H9 (cell line): ENCODE results near the gene SLX1A. TPM values are rescaled to one million over a fixed set of nuclear protein-coding genes. Genes with fewer than 3 reads are reported as not detected.
"Not testable (repeated sequence)": the region's sequence is repeated elsewhere in the genome, so short reads cannot be mapped to it uniquely, and the experiment has no call there.

Experiments used
- DNase-seq: peaks from one replicate; pipeline ENCODE4 v3.0.0-alpha.2; 2017
- H2AFZ ChIP-seq: one replicate; pipeline ENCODE4 v1.6.1; 2013; ENCODE audit warnings: mild to moderate bottlenecking, low read length, control low read depth, moderate library complexity
- H2AK5ac ChIP-seq: 2 replicates; pipeline ENCODE4 v1.6.1; 2013; ENCODE audit warnings: low read length, control low read depth, mixed read lengths; ENCODE audit not compliant: insufficient read length
- H2BK120ac ChIP-seq: one replicate; pipeline ENCODE4 v1.6.1; 2013; ENCODE audit warnings: low read depth, mild to moderate bottlenecking, low read length, control low read depth, inconsistent platforms; ENCODE audit not compliant: poor library complexity, severe bottlenecking
- H2BK12ac ChIP-seq: 2 replicates; pipeline ENCODE4 v1.6.1; 2013; ENCODE audit warnings: low read length, control low read depth, mixed read lengths, low read depth; ENCODE audit not compliant: insufficient read length
- H2BK15ac ChIP-seq: 2 replicates; pipeline ENCODE4 v1.6.1; 2013; ENCODE audit warnings: low read depth, low read length, control low read depth
- H2BK20ac ChIP-seq: one replicate; pipeline ENCODE4 v1.6.1; 2013; ENCODE audit warnings: low read depth, mild to moderate bottlenecking, low read length, control low read depth, inconsistent platforms; ENCODE audit not compliant: poor library complexity, severe bottlenecking
- H2BK5ac ChIP-seq: 2 replicates; pipeline ENCODE4 v1.6.1; 2013; ENCODE audit warnings: low read length, control low read depth, mixed read lengths; ENCODE audit not compliant: insufficient read length
- H3K14ac ChIP-seq: 2 replicates; pipeline ENCODE4 v1.6.1; 2013; ENCODE audit warnings: low read length, control low read depth; ENCODE audit not compliant: insufficient read depth
- H3K18ac ChIP-seq: 2 replicates; pipeline ENCODE4 v1.6.1; 2013; ENCODE audit warnings: low read depth, mild to moderate bottlenecking, mixed read lengths, low read length, control low read depth; ENCODE audit not compliant: insufficient read length
- H3K23ac ChIP-seq: 2 replicates; pipeline ENCODE4 v1.6.1; 2013; ENCODE audit warnings: low read length, control low read depth, mixed read lengths, low read depth; ENCODE audit not compliant: insufficient read length
- H3K23me2 ChIP-seq: 2 replicates; pipeline ENCODE4 v1.6.1; 2013; ENCODE audit warnings: low read depth, mild to moderate bottlenecking, mixed read lengths, low read length, control low read depth; ENCODE audit not compliant: insufficient read length, poor library complexity, severe bottlenecking
- H3K27ac ChIP-seq: 2 replicates; pipeline ENCODE4 v1.5.1; 2013; ENCODE audit warnings: low read length, control low read depth, mixed read lengths, low read depth; ENCODE audit not compliant: insufficient read length
- H3K27me3 ChIP-seq: 2 replicates; pipeline ENCODE4 v1.6.1; 2013; ENCODE audit warnings: low read length, control low read depth, inconsistent platforms; ENCODE audit not compliant: insufficient read depth
- H3K4ac ChIP-seq: 2 replicates; pipeline ENCODE4 v1.6.1; 2013; ENCODE audit warnings: low read depth, mild to moderate bottlenecking, control low read depth, inconsistent platforms, low read length, moderate library complexity
- H3K4me1 ChIP-seq: 2 replicates; pipeline ENCODE4 v1.6.1; 2013; ENCODE audit warnings: low read length, control low read depth, inconsistent platforms; ENCODE audit not compliant: insufficient read depth
- H3K4me2 ChIP-seq: 2 replicates; pipeline ENCODE4 v1.6.1; 2013; ENCODE audit warnings: low read length, control low read depth, mixed read lengths; ENCODE audit not compliant: insufficient read length, insufficient read depth
- H3K56ac ChIP-seq: 2 replicates; pipeline ENCODE4 v1.6.1; 2013; ENCODE audit warnings: low read depth, mild to moderate bottlenecking, mixed read lengths, low read length, control low read depth; ENCODE audit not compliant: insufficient read length
- H3K79me1 ChIP-seq: 2 replicates; pipeline ENCODE4 v1.6.1; 2013; ENCODE audit warnings: low read depth, mild to moderate bottlenecking, moderate library complexity, low read length, control low read depth, inconsistent platforms; ENCODE audit not compliant: insufficient read depth, poor library complexity, severe bottlenecking
- H3K79me2 ChIP-seq: 2 replicates; pipeline ENCODE4 v1.6.1; 2013; ENCODE audit warnings: low read length, control low read depth, inconsistent platforms; ENCODE audit not compliant: insufficient read depth
- H3K9ac ChIP-seq: 2 replicates; pipeline ENCODE4 v1.6.1; 2013; ENCODE audit warnings: low read length, control low read depth, mixed read lengths; ENCODE audit not compliant: insufficient read length; ENCODE audit errors: extremely low read depth
- H3K9me3 ChIP-seq: one replicate; pipeline ENCODE4 v1.6.1; 2013; ENCODE audit warnings: low read depth, low read length, inconsistent platforms; ENCODE audit not compliant: control insufficient read depth
- H3T11ph ChIP-seq: one replicate; pipeline ENCODE4 v1.6.1; 2013; ENCODE audit warnings: mild to moderate bottlenecking, low read length, control low read depth, inconsistent platforms
- H4K20me1 ChIP-seq: one replicate; pipeline ENCODE4 v1.6.1; 2013; ENCODE audit not compliant: control insufficient read depth, insufficient read length, insufficient read depth
- H4K5ac ChIP-seq: 2 replicates; pipeline ENCODE4 v1.6.1; 2013; ENCODE audit warnings: low read depth, mild to moderate bottlenecking, mixed read lengths, low read length, control low read depth; ENCODE audit not compliant: insufficient read length
- H4K8ac ChIP-seq: replicated peaks from 2 replicates; pipeline ENCODE4 v1.6.1; 2013; ENCODE audit warnings: low read length, control low read depth, mixed read lengths, low read depth; ENCODE audit not compliant: insufficient read length
- H4K91ac ChIP-seq: 2 replicates; pipeline ENCODE4 v1.6.1; 2013; ENCODE audit warnings: low read depth, mild to moderate bottlenecking, moderate library complexity, mixed read lengths, low read length, control low read depth; ENCODE audit not compliant: insufficient read length
- H3K27ac Mint-ChIP-seq, 3 experiments: 2 replicates in 2 of 3; 3 replicates in 1 of 3; pipeline ENCODE4 v1.8.0; 2020 to 2021; ENCODE audit warnings: mixed read lengths in 3 of 3, mild to moderate bottlenecking in 1 of 3, moderate library complexity in 1 of 3
- H3K27me3 Mint-ChIP-seq: 2 replicates; pipeline ENCODE4 v1.8.0; 2021; ENCODE audit warnings: low read depth, mild to moderate bottlenecking, moderate library complexity, mixed read lengths
- H3K36me3 Mint-ChIP-seq, 3 experiments: 2 replicates in 2 of 3; 3 replicates in 1 of 3; pipeline ENCODE4 v1.8.0; 2020 to 2021; ENCODE audit warnings: low read depth in 3 of 3, mixed read lengths in 3 of 3; ENCODE audit not compliant: insufficient read depth in 1 of 3
- H3K4me1 Mint-ChIP-seq, 2 experiments: 2 replicates each; pipeline ENCODE4 v1.8.0; 2020; ENCODE audit warnings: mixed read lengths in 2 of 2
- H3K4me3 Mint-ChIP-seq, 2 experiments: 2 replicates in 1 of 2; 3 replicates in 1 of 2; pipeline ENCODE4 v1.8.0; 2020 to 2021; ENCODE audit warnings: mild to moderate bottlenecking in 2 of 2, mixed read lengths in 2 of 2, moderate library complexity in 1 of 2
- H3K9me3 Mint-ChIP-seq, 2 experiments: 2 replicates in 1 of 2; 3 replicates in 1 of 2; pipeline ENCODE4 v1.8.0; 2020; ENCODE audit warnings: mild to moderate bottlenecking in 2 of 2, mixed read lengths in 2 of 2, moderate library complexity in 1 of 2
- WGBS: extraction: QIAGEN DNeasy Blood & Tissue Kit; methylation state at CpG from one replicate; pipeline ENCODE4 v1.1.7; 2013; ENCODE audit warnings: missing lambda C conversion rate, low lambda C conversion rate, mixed read lengths; ENCODE audit not compliant: insufficient read length; ENCODE audit errors: extremely low coverage; 5-methylcytosine and 5-hydroxymethylcytosine counted together
- total RNA-seq: library from RNA; stranded (reverse); gene quantifications from 2 replicates; pipeline ENCODE4 v1.2.1, GENCODE V29; 2021
- TF ChIP-seq, protein P1 (sequence below): fragments of 200-600 bp; sonication (generic); conservative IDR thresholded peaks from 3 replicates; pipeline ENCODE4 v1.8.0; 2021; ENCODE audit warnings: antibody characterized with exemption, mild to moderate bottlenecking

Gene SLX1A
- total RNA-seq, 1 experiment from 2014 or later, result 30.3 TPM

DNA sequence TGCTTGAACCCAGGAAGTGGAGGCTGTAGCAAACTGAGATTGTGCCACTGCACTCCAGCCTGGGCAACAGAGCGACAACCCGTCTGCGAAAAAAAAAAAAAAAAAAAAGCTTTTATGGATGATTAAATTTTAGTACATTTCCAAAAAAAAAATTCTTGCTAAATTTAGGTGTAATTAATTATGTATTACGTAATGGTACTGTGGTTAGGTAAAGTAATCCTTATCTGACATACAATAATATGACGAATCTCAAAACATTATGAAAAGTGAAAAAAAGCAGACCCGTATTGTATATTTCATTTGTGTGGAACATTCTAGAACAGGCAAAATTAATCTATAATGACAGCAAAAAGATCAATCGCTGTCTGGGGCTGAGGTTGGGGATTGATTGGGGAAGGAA lies 20.6 kb upstream of the SLX1A start:
- no peak overlapping the region for H2BK20ac ChIP-seq
- no peak overlapping the region for H3K56ac ChIP-seq
- no peak overlapping the region for H3K23ac ChIP-seq
- TF ChIP-seq, protein P1, sequence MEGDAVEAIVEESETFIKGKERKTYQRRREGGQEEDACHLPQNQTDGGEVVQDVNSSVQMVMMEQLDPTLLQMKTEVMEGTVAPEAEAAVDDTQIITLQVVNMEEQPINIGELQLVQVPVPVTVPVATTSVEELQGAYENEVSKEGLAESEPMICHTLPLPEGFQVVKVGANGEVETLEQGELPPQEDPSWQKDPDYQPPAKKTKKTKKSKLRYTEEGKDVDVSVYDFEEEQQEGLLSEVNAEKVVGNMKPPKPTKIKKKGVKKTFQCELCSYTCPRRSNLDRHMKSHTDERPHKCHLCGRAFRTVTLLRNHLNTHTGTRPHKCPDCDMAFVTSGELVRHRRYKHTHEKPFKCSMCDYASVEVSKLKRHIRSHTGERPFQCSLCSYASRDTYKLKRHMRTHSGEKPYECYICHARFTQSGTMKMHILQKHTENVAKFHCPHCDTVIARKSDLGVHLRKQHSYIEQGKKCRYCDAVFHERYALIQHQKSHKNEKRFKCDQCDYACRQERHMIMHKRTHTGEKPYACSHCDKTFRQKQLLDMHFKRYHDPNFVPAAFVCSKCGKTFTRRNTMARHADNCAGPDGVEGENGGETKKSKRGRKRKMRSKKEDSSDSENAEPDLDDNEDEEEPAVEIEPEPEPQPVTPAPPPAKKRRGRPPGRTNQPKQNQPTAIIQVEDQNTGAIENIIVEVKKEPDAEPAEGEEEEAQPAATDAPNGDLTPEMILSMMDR, result no peak
- Mint-ChIP-seq H3K27me3 (peaks cover 2% of the 10 kb centered on the region), H3K27ac (no peak overlapping the region), H3K4me3 (no peak overlapping the region), H3K9me3 (peaks cover 5 to 7% of the 10 kb centered on the region in 2 experiments), H3K36me3 (peaks cover 2 to 3% (median 2%) of the 10 kb centered on the region in 3 experiments; a peak in 5 of 7 replicates), H3K4me1 (no peaks in the 10 kb centered on the region)
- no peak overlapping the region for H3K9ac ChIP-seq
- H2BK5ac ChIP-seq, result no peak overlapping the region
- no peak overlapping the region for H2BK120ac ChIP-seq
- no peaks in the 10 kb centered on the region for H3K79me2 ChIP-seq
- H3K79me1 ChIP-seq, result no peaks in the 10 kb centered on the region
- no peak overlapping the region for H2AFZ ChIP-seq
- H4K20me1 ChIP-seq, result no peaks in the 10 kb centered on the region
- no peak overlapping the region for H4K5ac ChIP-seq
- H3K4ac ChIP-seq, result no peak overlapping the region
- no peak overlapping the region for H3K4me2 ChIP-seq
- H2AK5ac ChIP-seq, result no peak overlapping the region
- no peak overlapping the region for H3K27ac ChIP-seq
- H3K18ac ChIP-seq, result no peak overlapping the region
- DNase-seq, result no peak
- no peak overlapping the region for H4K8ac ChIP-seq
- H3K9me3 ChIP-seq, result no peaks in the 10 kb centered on the region
- no peak overlapping the region for H3T11ph ChIP-seq
- H3K27me3 ChIP-seq, result no peaks in the 10 kb centered on the region
- H3K14ac ChIP-seq, result no peak overlapping the region
- no peak overlapping the region for H2BK12ac ChIP-seq
- H3K23me2 ChIP-seq, result no peaks in the 10 kb centered on the region
- no peak overlapping the region for H2BK15ac ChIP-seq
- WGBS, result no CpG with 5 or more reads among the region's 7 CpGs
- H4K91ac ChIP-seq, result no peak overlapping the region
- no peaks in the 10 kb centered on the region for H3K4me1 ChIP-seq

DNA sequence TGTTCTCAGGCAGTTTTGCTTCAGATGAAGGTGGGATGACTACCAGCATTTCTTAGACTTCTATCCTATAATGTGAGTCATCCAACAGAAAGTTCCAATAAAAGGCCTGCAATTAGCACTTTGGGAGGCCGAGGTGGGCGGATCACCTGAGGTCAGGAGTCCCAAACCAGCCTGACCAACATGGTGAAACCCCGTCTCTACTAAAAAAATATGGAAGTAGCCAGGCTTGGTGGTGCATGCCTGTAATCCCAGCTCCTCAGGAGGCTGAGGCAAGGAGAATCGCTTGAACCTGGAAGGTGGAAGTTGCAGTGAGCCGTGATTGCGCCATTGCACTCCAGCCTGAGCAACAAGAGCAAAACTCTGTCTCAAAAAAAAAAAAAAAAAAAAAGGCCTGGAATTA lies 16.8 kb upstream of the SLX1A start:
- H3K79me2 ChIP-seq, H4K91ac ChIP-seq, H3K4ac ChIP-seq, H2BK5ac ChIP-seq, H2BK15ac ChIP-seq, H3K27ac Mint-ChIP-seq, H3K4me2 ChIP-seq, H4K8ac ChIP-seq, H3K9me3 ChIP-seq, H3K27ac ChIP-seq, H3K4me1 ChIP-seq, DNase-seq, H3K14ac ChIP-seq, H3K23me2 ChIP-seq, H3K56ac ChIP-seq, H3K23ac ChIP-seq, H3T11ph ChIP-seq, H3K4me1 Mint-ChIP-seq, H3K9ac ChIP-seq, H3K79me1 ChIP-seq, H3K9me3 Mint-ChIP-seq, H3K4me3 Mint-ChIP-seq, H2BK20ac ChIP-seq, H2AFZ ChIP-seq, H4K5ac ChIP-seq, H3K18ac ChIP-seq, H3K36me3 Mint-ChIP-seq, H3K27me3 ChIP-seq, H2AK5ac ChIP-seq, H2BK120ac ChIP-seq, H2BK12ac ChIP-seq, H4K20me1 ChIP-seq: not testable (repeated sequence)
- WGBS, result no CpG with 5 or more reads among the region's 6 CpGs
- H3K27me3 Mint-ChIP-seq, result peaks cover 26% of the 10 kb centered on the region
